Fibroblast of skin of right quadriceps (primary cell): ENCODE data around the gene TMTC1.

Experiments used
- DNase-seq: peaks from one replicate; pipeline ENCODE4 v3.0.0-alpha.2; 2013

Gene TMTC1

GRCh38 chr12:29778531-29778930 is 5.2 kb downstream of the TMTC1 start:
- DNase-seq, result no peak

GRCh38 chr12:29773076-29773475 is 10.7 kb downstream of the TMTC1 start:
- no peak for DNase-seq

- no peak for DNase-seq
These were observed 12.0 kb downstream of the TMTC1 start for GRCh38 chr12:29771786-29772185.

- DNase-seq, result no peak
These were observed 12.6 kb downstream of the TMTC1 start for GRCh38 chr12:29771165-29771564.

- peak; percentile 79 for DNase-seq
These were observed 14.4 kb downstream of the TMTC1 start for GRCh38 chr12:29769162-29769858.

GRCh38 chr12:29768372-29768771 is 15.4 kb downstream of the TMTC1 start:
- DNase-seq, result no peak

- no peak for DNase-seq
These were observed 20.4 kb downstream of the TMTC1 start for GRCh38 chr12:29763301-29763683.

GRCh38 chr12:29762637-29763300 is 21.0 kb downstream of the TMTC1 start:
- no peak for DNase-seq

- no peak for DNase-seq
These were observed 23.8 kb downstream of the TMTC1 start for GRCh38 chr12:29759950-29760349.

GRCh38 chr12:29756741-29757390 is 26.9 kb downstream of the TMTC1 start:
- DNase-seq, result no peak

GRCh38 chr12:29754235-29755189 is 29.2 kb downstream of the TMTC1 start:
- DNase-seq, result no peak

- DNase-seq, result peak; percentile 59
These were observed 31.6 kb downstream of the TMTC1 start for GRCh38 chr12:29752121-29752520.

- no peak for DNase-seq
These were observed 32.1 kb downstream of the TMTC1 start for GRCh38 chr12:29751676-29752075.

GRCh38 chr12:29750928-29751220 is 32.9 kb downstream of the TMTC1 start:
- DNase-seq, result no peak

- DNase-seq, result no peak
These were observed 33.4 kb downstream of the TMTC1 start for GRCh38 chr12:29750131-29750927.

- no peak for DNase-seq
These were observed 39.4 kb downstream of the TMTC1 start for GRCh38 chr12:29744365-29744764.

- DNase-seq, result peak; percentile 81
These were observed 39.9 kb downstream of the TMTC1 start for GRCh38 chr12:29743801-29744200.

GRCh38 chr12:29743077-29743476 is 40.7 kb downstream of the TMTC1 start:
- DNase-seq, result no peak

GRCh38 chr12:29742646-29743045 is 41.1 kb downstream of the TMTC1 start:
- no peak for DNase-seq

GRCh38 chr12:29741342-29742241 is 42.1 kb downstream of the TMTC1 start:
- DNase-seq, result peak; percentile 53

- DNase-seq, result peak; percentile 30
These were observed 44.3 kb downstream of the TMTC1 start for GRCh38 chr12:29739279-29739991.
